CD14-positive monocyte (primary cell): ENCODE measurements around the gene TTLL11. TPM values are rescaled to one million over a fixed set of nuclear protein-coding genes. Genes with fewer than 3 reads are reported as not detected.

Source experiments
- DNase-seq, 3 donors: peaks; one replicate each; pipeline ENCODE4 v3.0.0-alpha.2; 2011 to 2022
- H2AFZ ChIP-seq: 2 replicates; pipeline ENCODE4 v1.6.0; 2012; ENCODE audit warnings: mild to moderate bottlenecking, low read depth, low read length, inconsistent platforms; ENCODE audit not compliant: insufficient read depth, poor library complexity, severe bottlenecking
- H3K27ac ChIP-seq, 2 donors: 1 replicate in 1 of 2; 2 replicates in 1 of 2; pipeline ENCODE4 v1.5.1; 2012 to 2013; ENCODE audit warnings: low read length in 2 of 2, control low read depth in 1 of 2, inconsistent platforms in 1 of 2, low read depth in 1 of 2, mild to moderate bottlenecking in 1 of 2
- H3K27me3 ChIP-seq, 2 donors: one replicate each; pipeline versions ENCODE4 v1.6.0 to v1.6.1; 2011 to 2013; ENCODE audit warnings: low read length in 2 of 2; ENCODE audit not compliant: control insufficient read depth in 2 of 2, insufficient read depth in 2 of 2
- H3K36me3 ChIP-seq, 2 donors: replicated peaks in 1 of 2; 1 replicate in 1 of 2; 2 replicates in 1 of 2; pipeline versions ENCODE4 v1.5.1 to v1.6.1; 2012 to 2013; ENCODE audit warnings: low read length in 2 of 2, control low read depth in 1 of 2, inconsistent platforms in 1 of 2, mild to moderate bottlenecking in 1 of 2; ENCODE audit not compliant: insufficient read depth in 2 of 2, control insufficient read depth in 1 of 2
- H3K4me1 ChIP-seq, 2 donors: 1 replicate in 1 of 2; 2 replicates in 1 of 2; pipeline versions ENCODE4 v1.5.1 to v1.6.1; 2012 to 2013; ENCODE audit warnings: low read length in 2 of 2, control low read depth in 1 of 2, inconsistent platforms in 1 of 2, mild to moderate bottlenecking in 1 of 2, moderate library complexity in 1 of 2; ENCODE audit not compliant: insufficient read depth in 2 of 2, control insufficient read depth in 1 of 2
- H3K4me2 ChIP-seq: replicated peaks from 2 replicates; pipeline ENCODE3; 2012; ENCODE audit warnings: low read length, moderate library complexity, mild to moderate bottlenecking; ENCODE audit not compliant: poor library complexity, severe bottlenecking; ENCODE audit errors: extremely low read depth
- H3K4me3 ChIP-seq, 3 experiments: fragments of 200-600 bp in 1 of 3; sonication (generic) in 1 of 3; replicated peaks in 1 of 3; 1 replicate in 2 of 3; 2 replicates in 1 of 3; pipeline ENCODE4 v1.5.1; 2011 to 2013; ENCODE audit warnings: low read length in 3 of 3, mild to moderate bottlenecking in 3 of 3, control low read depth in 2 of 3, low read depth in 2 of 3, inconsistent platforms in 1 of 3, moderate library complexity in 1 of 3
- H3K79me2 ChIP-seq: 2 replicates; pipeline ENCODE4 v1.6.0; 2012; ENCODE audit warnings: mild to moderate bottlenecking, control low read depth, inconsistent platforms, low read length, moderate library complexity; ENCODE audit not compliant: insufficient read depth
- H3K9ac ChIP-seq: 2 replicates; pipeline ENCODE4 v1.6.0; 2017; ENCODE audit warnings: low read length, mild to moderate bottlenecking; ENCODE audit not compliant: insufficient read depth, poor library complexity, severe bottlenecking
- H3K9me3 ChIP-seq, 2 donors: replicated peaks in 1 of 2; 1 replicate in 1 of 2; 2 replicates in 1 of 2; pipeline versions ENCODE4 v1.5.1 to v1.6.1; 2012 to 2013; ENCODE audit warnings: low read length in 2 of 2, control low read depth in 1 of 2; ENCODE audit not compliant: control insufficient read depth in 1 of 2, insufficient read depth in 1 of 2
- H4K20me1 ChIP-seq: 2 replicates; pipeline ENCODE4 v1.6.0; 2012; ENCODE audit warnings: mild to moderate bottlenecking, low read length, control low read depth, moderate library complexity; ENCODE audit not compliant: insufficient read depth
- H3K27ac Mint-ChIP-seq, 7 donors: one replicate each; pipeline ENCODE4 v1.8.0; 2020; ENCODE audit warnings: mild to moderate bottlenecking in 7 of 7, mixed read lengths in 7 of 7, moderate library complexity in 6 of 7, inconsistent platforms in 2 of 7
- H3K27me3 Mint-ChIP-seq, 3 donors: one replicate each; pipeline ENCODE4 v1.8.0; 2021 to 2022; ENCODE audit warnings: low read depth in 3 of 3, mild to moderate bottlenecking in 3 of 3, mixed read lengths in 3 of 3, moderate library complexity in 3 of 3, inconsistent platforms in 1 of 3
- H3K36me3 Mint-ChIP-seq, 2 donors: one replicate each; pipeline ENCODE4 v1.8.0; 2020; ENCODE audit warnings: mixed read lengths in 2 of 2, inconsistent platforms in 1 of 2, mild to moderate bottlenecking in 1 of 2
- H3K4me1 Mint-ChIP-seq: one replicate; pipeline ENCODE4 v1.8.0; 2020; ENCODE audit warnings: mild to moderate bottlenecking, mixed read lengths
- H3K4me3 Mint-ChIP-seq, 2 donors: one replicate each; pipeline ENCODE4 v1.8.0; 2020; ENCODE audit warnings: mild to moderate bottlenecking in 2 of 2, mixed read lengths in 2 of 2, moderate library complexity in 1 of 2
- H3K9me3 Mint-ChIP-seq, 7 donors: one replicate each; pipeline ENCODE4 v1.8.0; 2020 to 2022; ENCODE audit warnings: mixed read lengths in 7 of 7, mild to moderate bottlenecking in 6 of 7, moderate library complexity in 6 of 7, inconsistent platforms in 2 of 7
- WGBS: methylation state at CpG from one replicate; pipeline ENCODE4 v1.1.5; 2013; ENCODE audit warnings: missing lambda C conversion rate; ENCODE audit not compliant: insufficient coverage; 5-methylcytosine and 5-hydroxymethylcytosine counted together
- intact Hi-C, 2 donors: fragments of 100-400 bp; cut with micrococcal nuclease; formaldehyde crosslinking; loops; one replicate each; pipeline versions ENCODE4 v1.15.0 to v1.15.1; 2023
- polyA plus RNA-seq, 3 donors: library from polyadenylated mRNA; depleted of rRNA in 1 of 3; unstranded in 2 of 3; stranded (reverse) in 1 of 3; fragments of 300-500 nt in 2 of 3; fragments of >200 nt in 1 of 3; fragmentation: Illumina TruSeq in 2 of 3; gene quantifications; 1 replicate in 2 of 3; 2 replicates in 1 of 3; pipeline ENCODE4 v1.2.3, GENCODE V29; 2012 to 2021
- TF ChIP-seq, protein P1 (sequence below): fragments of 200-600 bp; IDR thresholded peaks from one replicate; pipeline ENCODE4 v1.8.0; 2022; ENCODE audit warnings: antibody characterized with exemption, mild to moderate bottlenecking

TTLL11 gene
- polyA plus RNA-seq, 3 donors = 2.9 to 3.5 (median 3.1) TPM

DNA sequence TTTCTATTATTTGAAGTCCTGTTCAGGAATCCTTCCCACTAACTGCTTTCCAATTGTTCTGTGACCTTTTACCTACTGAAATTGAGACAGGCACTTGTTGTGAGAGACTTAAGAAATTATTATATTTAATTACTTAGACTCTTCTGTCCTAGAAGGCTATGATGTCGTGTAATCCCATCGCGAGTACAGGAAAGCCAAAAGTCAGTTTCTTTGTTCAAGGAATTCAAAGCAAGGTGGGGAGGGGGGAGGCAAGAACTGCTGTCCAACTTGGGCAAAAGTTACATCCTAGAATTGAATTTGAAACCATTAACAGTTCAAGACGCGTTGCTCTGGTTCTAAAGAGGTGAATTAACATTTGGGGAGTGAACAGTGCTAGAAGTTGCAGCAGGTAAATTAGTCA is 48.6 kb upstream of the TTLL11 start:
- Mint-ChIP-seq H3K27me3 (no peaks in the 10 kb centered on the region), H3K36me3 (peaks cover 35 to 47% of the 10 kb centered on the region in 2 donors), H3K4me3 (no peak overlapping the region), H3K27ac (no peak overlapping the region), H3K4me1 (peaks cover 3% of the 10 kb centered on the region), H3K9me3 (peaks cover 0 to 1% (median 0%) of the 10 kb centered on the region in 7 donors)
- Histone ChIP-seq H3K79me2 (no peaks in the 10 kb centered on the region), H3K4me3 (no peak overlapping the region), H2AFZ (no peak overlapping the region), H3K4me1 (no peaks in the 10 kb centered on the region), H3K27me3 (no peaks in the 10 kb centered on the region), H3K27ac (no peak overlapping the region), H3K36me3 (peaks cover 42 to 49% of the 10 kb centered on the region in 2 donors), H3K4me2 (no peak overlapping the region), H4K20me1 (no peaks in the 10 kb centered on the region), H3K9ac (no peak overlapping the region), H3K9me3 (no peaks in the 10 kb centered on the region)
- intact Hi-C loops = no loop called here
- TF ChIP-seq, protein P1, sequence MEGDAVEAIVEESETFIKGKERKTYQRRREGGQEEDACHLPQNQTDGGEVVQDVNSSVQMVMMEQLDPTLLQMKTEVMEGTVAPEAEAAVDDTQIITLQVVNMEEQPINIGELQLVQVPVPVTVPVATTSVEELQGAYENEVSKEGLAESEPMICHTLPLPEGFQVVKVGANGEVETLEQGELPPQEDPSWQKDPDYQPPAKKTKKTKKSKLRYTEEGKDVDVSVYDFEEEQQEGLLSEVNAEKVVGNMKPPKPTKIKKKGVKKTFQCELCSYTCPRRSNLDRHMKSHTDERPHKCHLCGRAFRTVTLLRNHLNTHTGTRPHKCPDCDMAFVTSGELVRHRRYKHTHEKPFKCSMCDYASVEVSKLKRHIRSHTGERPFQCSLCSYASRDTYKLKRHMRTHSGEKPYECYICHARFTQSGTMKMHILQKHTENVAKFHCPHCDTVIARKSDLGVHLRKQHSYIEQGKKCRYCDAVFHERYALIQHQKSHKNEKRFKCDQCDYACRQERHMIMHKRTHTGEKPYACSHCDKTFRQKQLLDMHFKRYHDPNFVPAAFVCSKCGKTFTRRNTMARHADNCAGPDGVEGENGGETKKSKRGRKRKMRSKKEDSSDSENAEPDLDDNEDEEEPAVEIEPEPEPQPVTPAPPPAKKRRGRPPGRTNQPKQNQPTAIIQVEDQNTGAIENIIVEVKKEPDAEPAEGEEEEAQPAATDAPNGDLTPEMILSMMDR = no peak
- DNase-seq = no peak
- WGBS = 100% methylated on average over 4 of the region's 5 CpGs

DNA sequence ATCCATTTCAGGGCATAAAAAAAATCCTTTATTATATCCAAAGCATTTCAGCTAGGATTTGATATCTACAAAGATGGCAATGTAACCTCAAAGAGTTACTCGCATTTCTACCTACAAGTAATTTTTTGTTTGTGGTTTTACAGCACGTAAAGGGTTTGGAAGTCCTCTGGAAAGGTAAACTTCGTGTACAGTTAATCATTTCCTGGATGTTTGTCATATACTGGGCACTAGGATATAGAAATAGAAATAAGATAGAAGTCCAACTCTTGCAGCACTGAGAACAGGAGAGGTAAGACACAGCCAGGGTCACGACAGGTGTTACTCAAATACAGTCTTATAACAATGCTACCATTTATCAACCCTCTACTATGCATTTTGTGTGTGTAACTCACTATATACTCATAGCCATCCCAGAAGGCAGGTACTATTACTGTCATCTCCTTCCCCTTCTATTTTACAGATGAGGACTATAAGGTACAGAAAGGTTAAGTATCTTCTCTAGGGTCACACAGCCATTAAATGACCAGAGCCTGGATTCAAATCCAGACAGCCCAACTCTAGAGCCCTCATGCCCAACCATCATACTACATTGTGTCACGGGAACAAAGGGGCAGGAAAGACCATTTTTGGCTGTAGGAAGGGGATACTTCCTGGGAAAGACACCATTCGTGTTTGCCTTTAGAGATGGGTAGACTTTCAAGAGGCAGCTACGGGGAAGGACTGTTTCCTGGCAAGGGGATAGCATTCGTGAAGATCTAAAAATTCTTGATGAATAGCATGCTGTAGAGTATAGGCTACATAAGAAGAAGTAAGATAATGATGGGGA is 47.5 kb upstream of the TTLL11 start:
- H3K27ac ChIP-seq = no peak overlapping the region
- no peak overlapping the region for H2AFZ ChIP-seq
- no peaks in the 10 kb centered on the region for H3K27me3 Mint-ChIP-seq
- H3K4me3 ChIP-seq = no peak overlapping the region
- H4K20me1 ChIP-seq = no peaks in the 10 kb centered on the region
- no peaks in the 10 kb centered on the region for H3K4me1 ChIP-seq
- H3K4me3 Mint-ChIP-seq = no peak overlapping the region
- peaks cover 3% of the 10 kb centered on the region for H3K4me1 Mint-ChIP-seq
- TF ChIP-seq, protein P1 = no peak
- peak overlapping the region in 1 of 7 donors; percentile 17 for H3K27ac Mint-ChIP-seq
- peaks cover 26 to 36% of the 10 kb centered on the region in 2 donors for H3K36me3 Mint-ChIP-seq
- peaks cover 0 to 1% (median 0%) of the 10 kb centered on the region in 7 donors for H3K9me3 Mint-ChIP-seq
- H3K36me3 ChIP-seq = peaks cover 32 to 38% of the 10 kb centered on the region in 2 donors
- DNase-seq = no peak
- H3K27me3 ChIP-seq = no peaks in the 10 kb centered on the region
- no peaks in the 10 kb centered on the region for H3K9me3 ChIP-seq
- H3K79me2 ChIP-seq = no peaks in the 10 kb centered on the region
- H3K4me2 ChIP-seq = no peak overlapping the region
- 92% methylated on average over 2 of the region's 8 CpGs for WGBS
- intact Hi-C loops = no loop called here
- no peak overlapping the region for H3K9ac ChIP-seq
